Suprapubic skin (tissue), 4 donors: ENCODE measurements around the gene MARS2. TPM values are rescaled to one million over a fixed set of nuclear protein-coding genes. Genes with fewer than 3 reads are reported as not detected.

ENCODE experiments used
- DNase-seq, 2 donors: peaks; one replicate each; pipeline ENCODE4 v3.0.0-alpha.2; 2019; ENCODE audit warnings: low spot score in 2 of 2
- H3K27ac ChIP-seq: fragments of 200-600 bp; sonication (generic); one replicate; pipeline ENCODE4 v1.5.1; 2019
- H3K27me3 ChIP-seq: fragments of 200-600 bp; sonication (generic); one replicate; pipeline ENCODE4 v1.5.1; 2019
- H3K36me3 ChIP-seq: fragments of 200-600 bp; sonication (generic); one replicate; pipeline ENCODE4 v1.5.1; 2019
- H3K4me1 ChIP-seq: fragments of 200-600 bp; sonication (generic); one replicate; pipeline ENCODE4 v1.5.1; 2019
- H3K4me3 ChIP-seq: fragments of 200-600 bp; sonication (generic); one replicate; pipeline ENCODE4 v1.5.1; 2019; ENCODE audit warnings: mild to moderate bottlenecking
- H3K9me3 ChIP-seq: fragments of 200-600 bp; sonication (generic); one replicate; pipeline ENCODE4 v1.5.1; 2019
- CTCF ChIP-seq, 2 donors: fragments of 200-600 bp in 1 of 2; fragments of 450-650 bp in 1 of 2; sonication (generic) in 1 of 2; IDR thresholded peaks; one replicate each; pipeline ENCODE4 v1.5.1; 2016 to 2019; ENCODE audit warnings: antibody characterized with exemption in 2 of 2, mild to moderate bottlenecking in 1 of 2, moderate library complexity in 1 of 2
- EP300 ChIP-seq: sonication (generic); formaldehyde crosslinking; IDR thresholded peaks from one replicate; pipeline ENCODE4 v1.6.1; 2017; ENCODE audit warnings: antibody characterized with exemption
- POLR2A ChIP-seq, 2 donors: fragments of 450-650 bp; IDR thresholded peaks; one replicate each; pipeline ENCODE4 v1.6.1; 2017; ENCODE audit warnings: antibody characterized with exemption in 2 of 2, mild to moderate bottlenecking in 2 of 2, moderate library complexity in 2 of 2
- POLR2AphosphoS5 ChIP-seq, 3 donors: sonication (generic); formaldehyde crosslinking; IDR thresholded peaks; one replicate each; pipeline ENCODE4 v1.6.1; 2017; ENCODE audit warnings: antibody characterized with exemption in 3 of 3
- WGBS: methylation state at CpG from one replicate; pipeline ENCODE4 v1.1.5; 2018; 5-methylcytosine and 5-hydroxymethylcytosine counted together
- total RNA-seq, 4 donors: library from RNA; depleted of rRNA; stranded (reverse); fragments of >200 nt; gene quantifications; one replicate each; pipeline ENCODE4 v1.1.0, GENCODE V29; 2016

Gene MARS2
- total RNA-seq, 4 donors from 2014 or later = 9.4 to 17.3 (median 12.5) TPM

GRCh38 chr2:197700960-197701359 lies 4.2 kb upstream of the MARS2 start:
- Histone ChIP-seq H3K4me1 (peaks cover 9% of the 10 kb centered on the region), H3K27me3 (no peaks in the 10 kb centered on the region), H3K9me3 (no peaks in the 10 kb centered on the region), H3K4me3 (no peak overlapping the region), H3K36me3 (no peaks in the 10 kb centered on the region), H3K27ac (no peak overlapping the region)
- no peak for DNase-seq
- WGBS = 85% methylated on average over 3 of the region's 3 CpGs
- no peak for TF ChIP-seq POLR2A (IDR thresholded peaks at IDR 0.05)
- TF ChIP-seq POLR2AphosphoS5 (IDR thresholded peaks at IDR 0.05) = no peak
- TF ChIP-seq EP300 = no peak
- TF ChIP-seq CTCF (IDR thresholded peaks at IDR 0.05) = no peak

GRCh38 chr2:197704434-197705120 lies 592 bp upstream of the MARS2 start:
- H3K36me3 ChIP-seq = peaks cover 4% of the 10 kb centered on the region
- peaks cover 43% of the 10 kb centered on the region for H3K4me1 ChIP-seq
- H3K9me3 ChIP-seq = no peaks in the 10 kb centered on the region
- H3K27ac ChIP-seq = peak overlapping the region; percentile 87
- DNase-seq = no peak
- under 1% methylated on average over 5 of the region's 5 CpGs for WGBS
- TF ChIP-seq CTCF (IDR thresholded peaks at IDR 0.05) (no peak), POLR2A (IDR thresholded peaks at IDR 0.05) (no peak), EP300 (no peak), POLR2AphosphoS5 (IDR thresholded peaks at IDR 0.05) (no peak)
- peak overlapping the region; percentile 95 for H3K4me3 ChIP-seq
- no peaks in the 10 kb centered on the region for H3K27me3 ChIP-seq

- Histone ChIP-seq H3K4me3 (peak overlapping the region; percentile 95), H3K9me3 (no peaks in the 10 kb centered on the region), H3K36me3 (peaks cover 4% of the 10 kb centered on the region), H3K27me3 (no peaks in the 10 kb centered on the region), H3K27ac (peak overlapping the region; percentile 87), H3K4me1 (peaks cover 43% of the 10 kb centered on the region)
- peak; percentile 65 to 81 for DNase-seq
- 19% methylated on average over 27 of the region's 38 CpGs for WGBS
- TF ChIP-seq EP300 (no peak), POLR2A (IDR thresholded peaks at IDR 0.05) (no peak), CTCF (IDR thresholded peaks at IDR 0.05) (no peak)
These were observed 1.0 kb downstream of the MARS2 start for GRCh38 chr2:197705912-197706838.

GRCh38 chr2:197706839-197707207 lies 1.7 kb downstream of the MARS2 start:
- TF ChIP-seq POLR2AphosphoS5 (IDR thresholded peaks at IDR 0.05) = no peak
- no peak for TF ChIP-seq EP300
- no peak for TF ChIP-seq POLR2A (IDR thresholded peaks at IDR 0.05)
- TF ChIP-seq CTCF (IDR thresholded peaks at IDR 0.05) = no peak
- DNase-seq = no peak
- peak overlapping the region; percentile 95 for H3K4me3 ChIP-seq
- 63% methylated on average over 5 of the region's 5 CpGs for WGBS
- peaks cover 9% of the 10 kb centered on the region for H3K36me3 ChIP-seq
- no peaks in the 10 kb centered on the region for H3K27me3 ChIP-seq
- no peaks in the 10 kb centered on the region for H3K9me3 ChIP-seq
- peaks cover 43% of the 10 kb centered on the region for H3K4me1 ChIP-seq
- no peak overlapping the region for H3K27ac ChIP-seq
